PC-9 (cell line): Measurements from ENCODE around the gene ROBO1. TPM values are rescaled to one million over a fixed set of nuclear protein-coding genes. Genes with fewer than 3 reads are reported as not detected.

Experiments used
- BruUV-seq: library from RNA; stranded (reverse); fragments of 400-500 nt; replicated peaks from 2 replicates; lab custom pipeline; 2021; lab: Mats Ljungman, UMichigan
- CTCF ChIA-PET: fragments of 300-600 bp; sonication (Branson Sonifier 250); formaldehyde crosslinking; loops from one replicate; lab custom pipeline; 2022; ENCODE audit warnings: antibody characterized with exemption; lab: Charles Lee
- POLR2A ChIA-PET: fragments of 300-600 bp; sonication (Branson Sonifier 250); formaldehyde crosslinking; loops from one replicate; lab custom pipeline; 2022; ENCODE audit warnings: antibody characterized with exemption; ENCODE audit not compliant: unreplicated experiment; lab: Charles Lee
- DNase-seq, 2 experiments: peaks; one replicate each; pipeline versions ENCODE4 v3.0.0 to v3.0.0-alpha.2; 2015 to 2022; ENCODE audit warnings: mixed read lengths in 1 of 2
- H2AFZ ChIP-seq: fragments of 200-600 bp; sonication (generic); 2 replicates; pipeline ENCODE4 v1.8.1; 2017; ENCODE audit warnings: antibody characterized with exemption
- H3F3A ChIP-seq: fragments of 200-600 bp; sonication (generic); 2 replicates; pipeline ENCODE4 v1.8.1; 2017; ENCODE audit warnings: antibody characterized with exemption, mild to moderate bottlenecking, low read depth; ENCODE audit not compliant: insufficient read depth
- H3K27ac ChIP-seq: fragments of 200-600 bp; sonication (generic); 2 replicates; pipeline ENCODE4 v1.6.1; 2016; ENCODE audit warnings: mixed run types
- H3K27me3 ChIP-seq: fragments of 200-600 bp; sonication (generic); 2 replicates; pipeline ENCODE4 v1.6.1; 2016; ENCODE audit warnings: low read depth, mixed run types; ENCODE audit not compliant: insufficient read depth
- H3K36me3 ChIP-seq: fragments of 200-600 bp; sonication (generic); 2 replicates; pipeline ENCODE4 v1.6.1; 2016; ENCODE audit warnings: low read depth, mixed run types
- H3K4me1 ChIP-seq: fragments of 200-600 bp; sonication (generic); replicated peaks from 2 replicates; pipeline ENCODE4 v1.6.1; 2016; ENCODE audit warnings: mixed run types; ENCODE audit not compliant: insufficient read depth
- H3K4me2 ChIP-seq: fragments of 200-600 bp; sonication (generic); 2 replicates; pipeline ENCODE4 v1.6.1; 2017; ENCODE audit warnings: mixed run types
- H3K4me3 ChIP-seq: fragments of 200-600 bp; sonication (generic); 2 replicates; pipeline ENCODE4 v1.6.1; 2016; ENCODE audit warnings: mixed run types
- H3K79me2 ChIP-seq: fragments of 200-600 bp; sonication (generic); 2 replicates; pipeline ENCODE4 v1.6.1; 2017; ENCODE audit warnings: low read depth, mixed run types
- H3K9me2 ChIP-seq: fragments of 200-600 bp; sonication (generic); 2 replicates; pipeline ENCODE4 v1.8.1; 2017; ENCODE audit warnings: mild to moderate bottlenecking; ENCODE audit not compliant: insufficient read depth
- H3K9me3 ChIP-seq: fragments of 200-600 bp; sonication (generic); 2 replicates; pipeline ENCODE4 v1.8.1; 2016; ENCODE audit warnings: low read depth; ENCODE audit not compliant: insufficient read depth
- H4K20me1 ChIP-seq: fragments of 200-600 bp; sonication (generic); 2 replicates; pipeline ENCODE4 v1.8.1; 2017; ENCODE audit not compliant: insufficient read depth
- CTCF ChIP-seq: fragments of 200-600 bp; sonication (generic); conservative IDR thresholded peaks from 2 replicates; pipeline ENCODE4 v1.6.1; 2017; ENCODE audit warnings: mixed run types, antibody characterized with exemption, mild to moderate bottlenecking, moderate library complexity
- EZH2 ChIP-seq: fragments of 200-600 bp; sonication (generic); IDR thresholded peaks from 2 replicates; pipeline ENCODE4 v1.8.0; 2017; ENCODE audit warnings: antibody characterized with exemption, low read depth
- intact Hi-C: fragments of 100-400 bp; cut with micrococcal nuclease; formaldehyde crosslinking; loops from one replicate; pipeline ENCODE4 v1.10.0; 2022; ENCODE audit not compliant: unreplicated experiment
- total RNA-seq: library from RNA; stranded (reverse); gene quantifications from 2 replicates; pipeline ENCODE4 v1.2.3, GENCODE V29; 2021

Gene ROBO1
- total RNA-seq, 1 experiment from 2014 or later: 17.5 TPM

- intact Hi-C loops: no loop called here
- Histone ChIP-seq H3F3A (no peaks in the 10 kb centered on the region), H3K9me3 (no peaks in the 10 kb centered on the region), H3K9me2 (peaks cover 4% of the 10 kb centered on the region; the same call in 1 of the 2 replicates), H3K4me1 (no peaks in the 10 kb centered on the region), H3K79me2 (no peaks in the 10 kb centered on the region), H3K27me3 (no peaks in the 10 kb centered on the region), H3K4me3 (no peak overlapping the region), H4K20me1 (no peaks in the 10 kb centered on the region), H3K4me2 (no peak overlapping the region), H2AFZ (no peak overlapping the region), H3K36me3 (no peaks in the 10 kb centered on the region), H3K27ac (no peak overlapping the region)
- TF ChIP-seq EZH2: no peak
- no peak for TF ChIP-seq CTCF
- CTCF ChIA-PET: no interaction called here
- POLR2A ChIA-PET: no interaction called here
- no peak for DNase-seq
- BruUV-seq: no TSS peak
Observed at GRCh38 chr3:79113876-79114275, 653.9 kb downstream of the ROBO1 start.

- no peaks in the 10 kb centered on the region for H3F3A ChIP-seq
- DNase-seq: no peak
- H3K9me2 ChIP-seq: peaks cover 4% of the 10 kb centered on the region; the same call in 1 of the 2 replicates
- no peaks in the 10 kb centered on the region for H3K36me3 ChIP-seq
- H4K20me1 ChIP-seq: no peaks in the 10 kb centered on the region
- CTCF ChIA-PET: no interaction called here
- no TSS peak for BruUV-seq
- no peak overlapping the region for H3K27ac ChIP-seq
- TF ChIP-seq EZH2 (no peak), CTCF (no peak)
- H3K79me2 ChIP-seq: no peaks in the 10 kb centered on the region
- H3K27me3 ChIP-seq: no peaks in the 10 kb centered on the region
- H3K4me1 ChIP-seq: no peaks in the 10 kb centered on the region
- no peak overlapping the region for H3K4me3 ChIP-seq
- H3K4me2 ChIP-seq: no peak overlapping the region
- POLR2A ChIA-PET: no interaction called here
- intact Hi-C loops: no loop called here
- no peak overlapping the region for H2AFZ ChIP-seq
- no peaks in the 10 kb centered on the region for H3K9me3 ChIP-seq
Observed at GRCh38 chr3:79111375-79112052, 656.3 kb downstream of the ROBO1 start.

- DNase-seq: no peak
- Histone ChIP-seq H3K27me3 (no peaks in the 10 kb centered on the region), H3K4me1 (no peaks in the 10 kb centered on the region), H3K9me2 (no peaks in the 10 kb centered on the region; the same call in 1 of the 2 replicates), H4K20me1 (no peaks in the 10 kb centered on the region), H3K27ac (no peak overlapping the region), H3F3A (no peaks in the 10 kb centered on the region), H2AFZ (no peak overlapping the region), H3K4me3 (no peak overlapping the region), H3K36me3 (no peaks in the 10 kb centered on the region), H3K4me2 (no peak overlapping the region), H3K79me2 (no peaks in the 10 kb centered on the region), H3K9me3 (no peaks in the 10 kb centered on the region)
- POLR2A ChIA-PET: no interaction called here
- TF ChIP-seq EZH2 (no peak), CTCF (no peak)
- CTCF ChIA-PET: no interaction called here
- BruUV-seq: no TSS peak
- intact Hi-C loops: no loop called here
Observed at GRCh38 chr3:79109754-79110153, 658.0 kb downstream of the ROBO1 start.
